ENCODE results near the gene CCN2. TPM values are rescaled to one million over a fixed set of nuclear protein-coding genes. Genes with fewer than 3 reads are reported as not detected.

CCN2 gene
- total and polyA plus RNA-seq, 12 donors, result 6.1 to 71.3 (median 40.7) TPM

DNA sequence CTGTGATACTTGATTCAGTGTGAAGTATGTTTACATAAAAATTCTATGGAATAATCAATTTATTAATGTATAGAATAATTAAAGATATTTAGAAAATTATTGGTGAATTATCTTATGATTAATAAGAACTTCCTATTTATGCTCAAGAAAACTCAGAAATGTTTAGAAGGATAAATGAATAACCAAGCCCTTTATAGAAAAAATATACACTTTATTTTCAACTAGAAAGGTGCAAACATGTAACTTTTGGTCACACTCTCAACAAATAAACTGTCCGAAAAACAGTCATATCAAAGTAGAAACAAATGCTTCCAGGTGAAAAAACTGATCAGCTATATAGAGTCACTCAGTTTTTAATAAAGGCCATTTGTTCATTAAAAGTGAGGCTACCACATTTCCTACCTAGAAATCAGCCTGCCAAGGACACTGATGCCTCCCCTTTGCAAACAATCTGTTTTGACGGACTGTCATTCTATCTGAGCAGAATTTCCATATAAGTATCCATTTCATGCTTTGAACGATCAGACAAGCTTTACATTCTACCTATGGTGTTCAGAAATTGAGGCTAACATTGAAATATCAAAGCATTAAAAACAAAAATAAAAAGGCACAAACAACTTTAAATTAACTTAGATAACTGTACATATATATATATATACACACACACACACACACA, 3.0 kb downstream of the CCN2 start:
- intact Hi-C loops (cut with DNase I), result no loop called here

DNA sequence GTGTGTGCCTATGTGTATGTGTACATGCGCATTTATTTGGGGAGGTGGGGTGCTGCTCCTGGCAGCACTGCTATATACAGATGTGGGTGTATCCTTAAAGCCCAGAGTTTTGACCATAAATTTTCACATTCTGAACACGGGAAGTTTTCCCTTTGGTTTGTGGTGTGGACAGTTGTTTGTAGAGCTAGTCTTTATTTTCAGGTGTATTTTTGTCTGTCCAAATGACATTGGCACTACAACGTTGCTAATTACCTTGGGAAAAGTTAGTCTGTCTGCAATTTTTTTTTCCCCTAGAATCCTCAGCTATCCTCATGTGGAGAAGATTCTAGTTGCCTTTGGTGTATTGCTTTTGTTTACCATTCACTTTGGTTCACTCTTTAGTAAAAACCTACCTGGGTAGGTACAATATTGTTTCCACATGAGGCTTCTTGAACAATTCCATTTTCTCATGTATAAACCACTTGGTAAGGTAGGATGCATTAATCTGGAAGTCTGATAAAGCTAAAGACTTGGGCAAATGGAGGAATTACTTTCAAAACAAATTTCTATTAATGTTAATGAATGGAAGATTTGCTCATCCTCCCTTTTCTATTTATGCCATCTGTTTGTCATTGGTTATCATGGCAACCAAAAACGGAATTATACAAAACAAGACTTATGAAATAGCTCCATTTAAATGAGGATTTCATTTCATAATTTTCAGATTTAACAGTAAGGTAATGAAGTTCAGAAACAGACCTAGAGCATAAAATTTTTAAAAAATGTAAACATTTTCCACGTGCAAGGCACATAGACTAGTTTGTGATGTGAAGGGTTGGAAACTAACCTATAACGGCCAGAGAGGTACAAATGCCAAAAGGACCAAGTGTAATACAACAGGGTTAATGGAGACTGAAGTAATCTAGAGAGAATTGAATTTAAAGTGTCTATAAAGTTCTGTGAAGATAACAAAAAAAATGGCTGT, 3.9 kb downstream of the CCN2 start:
- no peak for ATAC-seq

More for the DNA sequence above, 3.0 kb downstream of the CCN2 start:
- peak overlapping the region in 9 of 10 donors; percentile 61 to 76 (median 73) for H3K4me3 ChIP-seq
- no peaks in the 10 kb centered on the region for H3K9me3 ChIP-seq
- H3K4me1 ChIP-seq, result peaks cover 0 to 33% (median 18%) of the 10 kb centered on the region in 9 donors
- 69 to 75% methylated on average over 3 of the region's 3 CpGs for WGBS, 2 donors
- peaks cover 0 to 18% (median 6%) of the 10 kb centered on the region in 9 donors for H3K36me3 ChIP-seq
- ATAC-seq (no peak), DNase-seq (no peak)
- TF ChIP-seq CTCF (IDR thresholded peaks at IDR 0.05), result no peak
- peak overlapping the region; percentile 12 to 97 (median 92) for H3K27ac ChIP-seq
- H3K27me3 ChIP-seq, result peaks cover 0 to 66% (median 0%) of the 10 kb centered on the region in 7 donors

DNA sequence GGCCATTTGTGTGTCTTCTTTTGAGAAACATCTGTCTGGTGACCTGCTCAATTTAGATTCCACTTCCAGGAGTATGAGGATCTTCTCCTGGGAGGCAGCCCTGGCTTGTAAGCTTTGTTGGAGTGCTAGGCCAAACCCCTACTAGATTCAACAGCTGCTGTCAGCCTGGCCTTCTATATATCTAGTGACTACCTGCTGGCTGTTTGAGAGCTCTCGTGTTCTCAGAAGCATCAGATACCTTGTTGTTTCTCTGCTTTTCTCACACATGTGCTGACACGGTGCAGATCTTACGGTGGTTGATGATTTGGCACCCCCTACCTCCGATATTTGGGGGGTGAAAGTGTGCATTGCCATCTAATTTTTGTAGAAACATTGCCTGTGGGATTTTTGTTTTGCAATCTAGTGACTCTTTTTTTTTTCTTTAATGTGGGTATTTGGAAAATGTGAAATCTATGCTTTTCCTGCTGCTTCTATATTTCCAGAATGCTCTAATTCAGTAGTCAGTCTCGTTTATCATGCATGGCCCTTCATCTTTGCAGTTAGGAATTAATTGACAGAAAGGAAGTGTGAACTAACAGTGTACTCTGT, 4.7 kb downstream of the CCN2 start:
- H3K4me3 ChIP-seq, result no peak overlapping the region
- intact Hi-C loops (cut with DNase I), result no loop called here
- no peak overlapping the region for H3K27ac ChIP-seq
- ATAC-seq, result no peak
- peaks cover 0 to 18% (median 6%) of the 10 kb centered on the region in 9 donors for H3K36me3 ChIP-seq
- no peak for TF ChIP-seq CTCF (IDR thresholded peaks at IDR 0.05)
- peaks cover 0 to 21% (median 7%) of the 10 kb centered on the region in 9 donors for H3K4me1 ChIP-seq
- H3K9me3 ChIP-seq, result no peaks in the 10 kb centered on the region
- DNase-seq, result no peak
- H3K27me3 ChIP-seq, result peaks cover 0 to 50% (median 0%) of the 10 kb centered on the region in 7 donors
- 89 to 94% methylated on average over 5 of the region's 5 CpGs for WGBS, 2 donors

More for the DNA sequence above, 3.9 kb downstream of the CCN2 start:
- intact Hi-C loops (cut with DNase I), result no loop called here
- Histone ChIP-seq H3K4me1 (peaks cover 0 to 28% (median 15%) of the 10 kb centered on the region in 9 donors), H3K27me3 (peaks cover 0 to 58% (median 0%) of the 10 kb centered on the region in 7 donors), H3K36me3 (peaks cover 0 to 18% (median 6%) of the 10 kb centered on the region in 9 donors), H3K27ac (peak overlapping the region in 3 of 10 donors; percentile 80 to 95 (median 91)), H3K9me3 (no peaks in the 10 kb centered on the region), H3K4me3 (peak overlapping the region in 4 of 10 donors; percentile 65 to 76 (median 70))
- WGBS, 2 donors, result 72 to 74% methylated on average over 6 of the region's 6 CpGs
- no peak for TF ChIP-seq CTCF (IDR thresholded peaks at IDR 0.05)
- DNase-seq, result no peak

- 93 to 97% methylated on average over 1 of the region's 1 CpG for WGBS, 2 donors
- ATAC-seq (no peak), DNase-seq (no peak)
- H3K36me3 ChIP-seq, result peaks cover 0 to 18% (median 6%) of the 10 kb centered on the region in 9 donors
- no peaks in the 10 kb centered on the region for H3K9me3 ChIP-seq
- H3K4me1 ChIP-seq, result peaks cover 0 to 20% (median 5%) of the 10 kb centered on the region in 9 donors
- TF ChIP-seq CTCF (IDR thresholded peaks at IDR 0.05), result no peak
- intact Hi-C loops (cut with DNase I), result no loop called here
- no peak overlapping the region for H3K27ac ChIP-seq
- H3K4me3 ChIP-seq, result no peak overlapping the region
- H3K27me3 ChIP-seq, result peaks cover 0 to 45% (median 0%) of the 10 kb centered on the region in 7 donors
These were observed 5.2 kb downstream of the CCN2 start for GRCh38 chr6:131945971-131946370.

Data from heart right ventricle (tissue), 16 donors.